A549 (cell line): ENCODE results near the gene ATP11A. TPM values are rescaled to one million over a fixed set of nuclear protein-coding genes. Genes with fewer than 3 reads are reported as not detected.

Source experiments
- ATAC-seq, 2 experiments: fragments of 200-7000 bp in 1 of 2; fragments of >200 bp in 1 of 2; cut with Nextera tagmentation in 1 of 2; cut with Tn5 transposase in 1 of 2; 3 replicates each; pipeline versions ENCODE4 v1.8.0 to v1.9.1; 2018 to 2020; ENCODE audit warnings: mild to moderate bottlenecking in 1 of 2, moderate library complexity in 1 of 2
- CTCF ChIA-PET: fragments of 300-600 bp; sonication (Branson Sonifier 250); formaldehyde crosslinking; extraction: SDS; loops from one replicate; lab custom pipeline; 2021; ENCODE audit warnings: antibody characterized with exemption, inconsistent platforms; lab: Yijun Ruan, JAX
- POLR2A ChIA-PET: fragments of 350-600 bp; formaldehyde crosslinking; extraction: SDS; loops from one replicate; lab custom pipeline; 2021; ENCODE audit warnings: antibody characterized with exemption, inconsistent platforms; lab: Yijun Ruan, JAX
- DNase-seq, 2 experiments: peaks; one replicate each; pipeline versions ENCODE4 v3.0.0 to v3.0.0-alpha.2; 2011 to 2016; ENCODE audit warnings: low read depth in 1 of 2, low spot score in 1 of 2
- FAIRE-seq: peaks from 2 replicates; lab custom pipeline; 2011; peaks lifted over from hg19 to GRCh38; lab: Jason Lieb, UNC
- H3K27ac ChIP-seq, 2 experiments: fragments of >200 bp; sonication (Bioruptor Twin); formaldehyde crosslinking; 3 replicates each; pipeline ENCODE4 v1.5.1; 2016 to 2017
- H3K4me1 ChIP-seq: fragments of >200 bp; sonication (Bioruptor Twin); formaldehyde crosslinking; 3 replicates; pipeline ENCODE4 v1.6.1; 2016
- H3K4me2 ChIP-seq: fragments of >200 bp; sonication (Bioruptor Twin); formaldehyde crosslinking; 3 replicates; pipeline ENCODE4 v1.6.1; 2016
- H3K4me3 ChIP-seq: fragments of >200 bp; sonication (Bioruptor Twin); formaldehyde crosslinking; 3 replicates; pipeline ENCODE4 v1.5.1; 2016
- H3K9me3 ChIP-seq: fragments of >200 bp; sonication (Bioruptor Twin); formaldehyde crosslinking; 3 replicates; pipeline ENCODE4 v1.6.1; 2016
- ATOH8 ChIP-seq: fragments of 250-450 bp; sonication (Bioruptor Pico); IDR thresholded peaks from 2 replicates; pipeline ENCODE4 v1.5.0; 2020; ENCODE audit warnings: low read depth, mild to moderate bottlenecking, moderate library complexity
- BHLHE40 ChIP-seq: IDR thresholded peaks from 2 replicates; pipeline ENCODE4 v1.6.1; 2012; ENCODE audit warnings: low read depth, low read length, inconsistent platforms
- CBX8 ChIP-seq: fragments of 200-600 bp; sonication (generic); IDR thresholded peaks from 2 replicates; pipeline ENCODE4 v1.6.1; 2016
- CHD2 ChIP-seq: fragments of 150-350 bp; IDR thresholded peaks from 2 replicates; pipeline ENCODE4 v1.6.1; 2014; ENCODE audit warnings: low read length; ENCODE audit not compliant: partially characterized antibody
- CHD4 ChIP-seq: fragments of 200-600 bp; sonication (generic); IDR thresholded peaks from 2 replicates; pipeline ENCODE4 v1.6.1; 2016; ENCODE audit warnings: antibody characterized with exemption, mild to moderate bottlenecking, borderline replicate concordance
- E2F6 ChIP-seq: IDR thresholded peaks from 2 replicates; pipeline ENCODE4 v1.6.1; 2012; ENCODE audit warnings: low read depth, borderline replicate concordance
- EHF ChIP-seq: fragments of 250-450 bp; sonication (Bioruptor Pico); IDR thresholded peaks from 2 replicates; pipeline ENCODE4 v1.5.0; 2020; ENCODE audit warnings: mild to moderate bottlenecking
- EHMT2 ChIP-seq: fragments of 200-600 bp; sonication (generic); IDR thresholded peaks from 2 replicates; pipeline ENCODE4 v1.6.1; 2016; ENCODE audit warnings: antibody characterized with exemption, low read depth, mild to moderate bottlenecking, moderate library complexity
- FOXS1 ChIP-seq: fragments of 250-450 bp; sonication (Bioruptor Pico); IDR thresholded peaks from 2 replicates; pipeline ENCODE4 v1.5.0; 2020; ENCODE audit warnings: mild to moderate bottlenecking, moderate library complexity
- GATA3 ChIP-seq: IDR thresholded peaks from 2 replicates; pipeline ENCODE4 v1.6.1; 2012; ENCODE audit warnings: borderline replicate concordance
- HEYL ChIP-seq: fragments of 250-450 bp; sonication (Bioruptor Pico); IDR thresholded peaks from 2 replicates; pipeline ENCODE4 v1.8.0; 2021; ENCODE audit warnings: mild to moderate bottlenecking, moderate library complexity
- HMGXB4 ChIP-seq: fragments of 250-450 bp; sonication (Bioruptor Pico); IDR thresholded peaks from 2 replicates; pipeline ENCODE4 v1.5.0; 2021; ENCODE audit warnings: mild to moderate bottlenecking, moderate library complexity, borderline replicate concordance
- HOXB13 ChIP-seq: fragments of 250-450 bp; sonication (Bioruptor Pico); IDR thresholded peaks from 2 replicates; pipeline ENCODE4 v1.5.0; 2020; ENCODE audit warnings: low read depth, mild to moderate bottlenecking, moderate library complexity
- JUN ChIP-seq, 2 experiments: fragments of >200 bp; sonication (Bioruptor Twin); formaldehyde crosslinking; IDR thresholded peaks; 2 replicates in 1 of 2; 3 replicates in 1 of 2; pipeline ENCODE4 v1.6.1; 2016 to 2017
- MAFK ChIP-seq: fragments of 450-650 bp; IDR thresholded peaks from 2 replicates; pipeline ENCODE4 v1.6.1; 2014; ENCODE audit not compliant: partially characterized antibody
- RAD21 ChIP-seq, 2 experiments: fragments of >200 bp in 1 of 2; sonication (Bioruptor Twin) in 1 of 2; formaldehyde crosslinking in 1 of 2; IDR thresholded peaks in 1 of 2; conservative IDR thresholded peaks in 1 of 2; 2 replicates in 1 of 2; 3 replicates in 1 of 2; pipeline ENCODE4 v1.6.1; 2012 to 2018; ENCODE audit warnings: inconsistent platforms in 1 of 2
- RARB ChIP-seq: fragments of 250-450 bp; sonication (Bioruptor Pico); IDR thresholded peaks from 2 replicates; pipeline ENCODE4 v1.8.0; 2021; ENCODE audit warnings: mild to moderate bottlenecking, moderate library complexity
- RCOR1 ChIP-seq: fragments of 150-350 bp; IDR thresholded peaks from 2 replicates; pipeline ENCODE4 v1.6.1; 2014; ENCODE audit warnings: antibody characterized with exemption, low read length, low read depth
- RFX5 ChIP-seq: fragments of 450-650 bp; IDR thresholded peaks from 2 replicates; pipeline ENCODE4 v1.7.1; 2014; ENCODE audit warnings: antibody characterized with exemption, mild to moderate bottlenecking, moderate library complexity
- RNF2 ChIP-seq: fragments of 200-600 bp; sonication (generic); IDR thresholded peaks from 2 replicates; pipeline ENCODE4 v1.6.1; 2016; ENCODE audit warnings: low read depth, mild to moderate bottlenecking, antibody characterized with exemption, moderate library complexity, borderline replicate concordance
- SMC3 ChIP-seq: fragments of >200 bp; sonication (Bioruptor Twin); formaldehyde crosslinking; IDR thresholded peaks from 3 replicates; pipeline ENCODE4 v1.6.1; 2018; ENCODE audit warnings: inconsistent platforms
- TFCP2L1 ChIP-seq: fragments of 250-450 bp; sonication (Bioruptor Pico); IDR thresholded peaks from 2 replicates; pipeline ENCODE4 v1.5.0; 2021; ENCODE audit warnings: mild to moderate bottlenecking
- TP53 ChIP-seq: fragments of 250-450 bp; sonication (Bioruptor Pico); IDR thresholded peaks from 2 replicates; pipeline ENCODE4 v1.5.0; 2021; ENCODE audit warnings: mild to moderate bottlenecking, moderate library complexity
- ZFP36 ChIP-seq: fragments of 450-650 bp; IDR thresholded peaks from 2 replicates; pipeline ENCODE4 v1.6.1; 2014; ENCODE audit warnings: borderline replicate concordance; ENCODE audit not compliant: partially characterized antibody
- ZNF302 ChIP-seq: fragments of 250-450 bp; sonication (Bioruptor Pico); IDR thresholded peaks from 2 replicates; pipeline ENCODE4 v1.9.0; 2021; ENCODE audit warnings: inconsistent platforms, mild to moderate bottlenecking, moderate library complexity
- ZSCAN20 ChIP-seq: fragments of 250-450 bp; sonication (Bioruptor Pico); IDR thresholded peaks from 2 replicates; pipeline ENCODE4 v1.8.0; 2022; ENCODE audit warnings: mild to moderate bottlenecking, moderate library complexity
- WGBS: methylation state at CpG from one replicate; pipeline ENCODE4 v1.1.6; 2017; ENCODE audit errors: missing lambda C conversion rate; 5-methylcytosine and 5-hydroxymethylcytosine counted together
- polyA plus RNA-seq, 4 experiments: library from polyadenylated mRNA; depleted of rRNA in 3 of 4; stranded (reverse); fragments of >200 nt; fragmentation: RNase III in 1 of 4; extraction: RNeasy Plus Mini Kit Qiagen cat#74134 plus additional on column Dnase treatment in 1 of 4; gene quantifications; 2 replicates in 3 of 4; 3 replicates in 1 of 4; pipeline ENCODE4 v1.2.3, GENCODE V29; 2011 to 2017

Gene ATP11A
- polyA plus RNA-seq, 2 of the 4 experiments (the other 2 are of a cell fraction) = 4.1 to 8.0 TPM

- ATAC-seq (no peak), FAIRE-seq (no peak), DNase-seq (no peak)
- WGBS = 91% methylated on average over 10 of the region's 10 CpGs
- Histone ChIP-seq H3K4me2 (no peak overlapping the region), H3K9me3 (no peaks in the 10 kb centered on the region), H3K27ac (no peak overlapping the region)
- POLR2A ChIA-PET = no interaction called here
- TF ChIP-seq CBX8 (no peak), CHD2 (no peak), SMC3 (no peak), BHLHE40 (no peak), EHF (no peak), ZFP36 (no peak)
- TF ChIP-seq, all 56 proteins: peak for 0
- H3K4me1 ChIP-seq = 0 out of 3 replicates have a peak, but pooled peaks cover 2% of the 10 kb centered on the region
- no peak overlapping the region for H3K4me3 ChIP-seq
- CTCF ChIA-PET = interaction anchor here (1.0 to 1.1 kb wide), 2 partner anchors 11 to 14 kb away, joined by 3 read pairs; no protein-coding TSS in a partner anchor
These were observed 60.7 kb downstream of the ATP11A start for GRCh38 chr13:112750570-112750969.

- no peak for FAIRE-seq
These were observed 61.8 kb downstream of the ATP11A start for GRCh38 chr13:112751617-112752016.

GRCh38 chr13:112752211-112752610 is 62.4 kb downstream of the ATP11A start:
- Histone ChIP-seq H3K4me2 (no peak overlapping the region), H3K27ac (no peak overlapping the region), H3K4me1 (0 out of 3 replicates have a peak, but pooled peaks cover 2% of the 10 kb centered on the region), H3K9me3 (no peaks in the 10 kb centered on the region), H3K4me3 (no peak overlapping the region)
- no peak for FAIRE-seq
- ATAC-seq = no peak
- ChIA-PET POLR2A (no interaction called here), CTCF (interaction anchor here (1.2 kb wide), 1 partner anchor 14 kb away, joined by 3 read pairs; no protein-coding TSS in a partner anchor)
- WGBS = 94% methylated on average over 13 of the region's 20 CpGs
- TF ChIP-seq TFCP2L1 (CRISPR knock-in tag) (no peak), RFX5 (no peak), GATA3 (no peak), E2F6 (no peak), RAD21 (conservative IDR thresholded peaks at IDR 0.05 in 1 of 2, IDR thresholded peaks at IDR 0.05 in 1 of 2) (no peak), RCOR1 (no peak), ZNF302 (CRISPR knock-in tag) (no peak), CHD4 (no peak), MAFK (no peak), JUN (IDR thresholded peaks at IDR 0.05) (no peak), SMC3 (no peak), ZSCAN20 (CRISPR knock-in tag) (no peak), EHMT2 (no peak), HOXB13 (CRISPR knock-in tag) (no peak), TP53 (CRISPR knock-in tag) (no peak)
- DNase-seq = no peak

More at GRCh38 chr13:112751617-112752016, 61.8 kb downstream of the ATP11A start:
- Histone ChIP-seq H3K27ac (no peak overlapping the region), H3K4me2 (no peak overlapping the region), H3K9me3 (no peaks in the 10 kb centered on the region), H3K4me1 (0 out of 3 replicates have a peak, but pooled peaks cover 2% of the 10 kb centered on the region), H3K4me3 (no peak overlapping the region)
- ChIA-PET CTCF (interaction anchor here (1.1 kb wide), 1 partner anchor 10 kb away, joined by 3 read pairs; no protein-coding TSS in a partner anchor), POLR2A (no interaction called here)
- TF ChIP-seq HEYL (CRISPR knock-in tag) (no peak), RNF2 (no peak), RARB (CRISPR knock-in tag) (no peak), CBX8 (no peak), ATOH8 (CRISPR knock-in tag) (no peak), FOXS1 (CRISPR knock-in tag) (no peak), HMGXB4 (CRISPR knock-in tag) (no peak)
- DNase-seq = no peak
- 95% methylated on average over 7 of the region's 7 CpGs for WGBS
- no peak for ATAC-seq
